Measurements from ENCODE around the gene ASCC3. TPM values are rescaled to one million over a fixed set of nuclear protein-coding genes. Genes with fewer than 3 reads are reported as not detected.

The ASCC3 gene
- total and polyA plus RNA-seq, 2 of the 4 experiments (the other 2 are of a cell fraction) = 25.8 to 104 TPM

DNA sequence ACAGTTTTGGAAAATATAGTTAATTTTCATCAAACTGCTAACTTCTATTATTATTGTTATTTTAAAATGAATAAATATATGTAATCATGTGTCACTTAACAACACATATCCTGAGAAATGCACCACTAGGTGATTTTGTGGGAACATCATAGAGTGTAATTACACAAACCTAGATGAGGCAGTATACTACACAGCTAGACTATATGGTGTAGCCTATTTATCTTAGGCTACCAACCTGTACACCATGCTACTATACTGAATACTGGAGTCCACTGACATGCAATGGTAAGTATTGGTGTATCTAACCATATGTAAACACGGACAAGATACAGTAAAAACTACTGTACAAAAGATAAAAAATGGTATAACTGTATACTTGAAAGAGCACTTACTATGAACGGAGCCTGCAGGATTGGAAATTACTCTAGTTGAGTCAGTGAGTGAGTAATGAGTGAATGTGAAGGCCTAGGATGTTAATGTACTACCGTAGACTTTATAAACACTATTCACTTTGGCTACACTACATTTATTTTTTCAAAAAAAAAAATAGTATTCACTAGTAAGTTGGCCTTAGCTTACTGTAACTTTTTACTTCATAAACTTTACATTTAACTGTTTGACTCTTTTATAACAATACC is 72.4 kb downstream of the ASCC3 start:
- H3K27me3 ChIP-seq (ENCODE audit: control insufficient read depth, insufficient read depth, low read length) = no peaks in the 10 kb centered on the region
- H2BK15ac ChIP-seq (ENCODE audit: low read depth, low read length) = no peak overlapping the region
- H3K14ac ChIP-seq (replicated peaks; ENCODE audit: low read depth, low read length) = no peak overlapping the region; the same call in 1 of the 2 replicates
- H2BK20ac ChIP-seq (ENCODE audit: low read depth, low read length) = no peak overlapping the region
- no peak overlapping the region for H3K27ac ChIP-seq (ENCODE audit: insufficient read depth, low read length)
- peak; percentile 99 for ATAC-seq (ENCODE audit: low read depth)
- CTCF ChIA-PET = interaction anchor here (0.6 kb wide), 1 partner anchor 886 kb away, joined by 3 read pairs; no protein-coding TSS in a partner anchor
- no peak overlapping the region for H2BK120ac ChIP-seq (ENCODE audit: low read depth, low read length)
- no CpG with 5 or more reads among the region's 3 CpGs for WGBS, 2 experiments (ENCODE audit: extremely low coverage in 2 of 2, insufficient read length in 1 of 2)
- no peak overlapping the region for H4K5ac ChIP-seq (ENCODE audit: low read depth, low read length)
- intact Hi-C loops (cut with micrococcal nuclease) = no loop called here
- peak overlapping the region; percentile 83 for H2BK5ac ChIP-seq (ENCODE audit: low read depth, low read length, poor library complexity, severe bottlenecking)
- H3K4ac ChIP-seq (ENCODE audit: low read depth, low read length) = no peak overlapping the region
- TF ChIP-seq RCOR1 (IDR thresholded peaks at IDR 0.05; ENCODE audit: insufficient replicate concordance, low read length) (no peak), RAD21 (IDR thresholded peaks at IDR 0.05; ENCODE audit: low read length) (no peak), SMC3 (IDR thresholded peaks at IDR 0.05; ENCODE audit: low read depth, low read length) (no peak)
- peak overlapping the region; percentile 85; the same call in 1 of the 2 replicates for H3K4me2 ChIP-seq (ENCODE audit: low read depth, low read length)
- peaks cover 10% of the 10 kb centered on the region; the same call in 1 of the 2 replicates for H4K20me1 ChIP-seq (ENCODE audit: insufficient read depth, low read length)
- POLR2A ChIA-PET (ENCODE audit: unreplicated experiment) = no interaction called here
- H3K36me3 ChIP-seq (ENCODE audit: control insufficient read depth, insufficient read depth, low read length) = peaks cover 3% of the 10 kb centered on the region
- H3K18ac ChIP-seq (ENCODE audit: low read depth, low read length) = no peak overlapping the region; the same call in 1 of the 2 replicates
- H2AK9ac ChIP-seq (replicated peaks; ENCODE audit: low read depth, low read length, poor library complexity) = no peak overlapping the region
- no peak overlapping the region for H4K8ac ChIP-seq (ENCODE audit: low read depth in 2 of 2, low read length in 2 of 2)
- H2AFZ ChIP-seq (replicated peaks; ENCODE audit: low read length, poor library complexity) = no peak overlapping the region
- H2AK5ac ChIP-seq (ENCODE audit: low read depth, low read length) = no peak overlapping the region
- no peaks in the 10 kb centered on the region for H3K9me3 ChIP-seq (ENCODE audit: control insufficient read depth, insufficient read depth, low read length)
- peak overlapping the region; percentile 82; the same call in 1 of the 2 replicates for H3K23ac ChIP-seq (ENCODE audit: low read depth, low read length)
- in situ Hi-C loops (cut with MboI; ENCODE audit: low sequenced_read_pairs) = no loop called here
- DNase-seq = peak; percentile 86
- H3K4me1 ChIP-seq (ENCODE audit: control insufficient read depth, insufficient read depth, low read length) = no peaks in the 10 kb centered on the region
- no peak overlapping the region for H3K56ac ChIP-seq (ENCODE audit: extremely low read depth, insufficient read depth, low read length)
- H4K91ac ChIP-seq (ENCODE audit: insufficient read depth, low read depth, low read length) = no peak overlapping the region
- dilution Hi-C loops (cut with HindIII; ENCODE audit: low sequenced_read_pairs, unreplicated experiment) = no loop called here
- H3K9me1 ChIP-seq (ENCODE audit: insufficient read depth, low read length) = peaks cover 3% of the 10 kb centered on the region
- H3K4me3 ChIP-seq (ENCODE audit: insufficient read depth, low read depth, low read length) = no peak overlapping the region
- no peak overlapping the region for H3K9ac ChIP-seq (ENCODE audit: low read depth, low read length)
- H3K79me1 ChIP-seq (ENCODE audit: low read depth in 1 of 2, low read length in 2 of 2) = peaks cover 8 to 30% of the 10 kb centered on the region in 2 experiments
- BruUV-seq (replicated peaks) = no TSS peak
